Measurements from ENCODE around the gene DCC.

Gene DCC

DNA sequence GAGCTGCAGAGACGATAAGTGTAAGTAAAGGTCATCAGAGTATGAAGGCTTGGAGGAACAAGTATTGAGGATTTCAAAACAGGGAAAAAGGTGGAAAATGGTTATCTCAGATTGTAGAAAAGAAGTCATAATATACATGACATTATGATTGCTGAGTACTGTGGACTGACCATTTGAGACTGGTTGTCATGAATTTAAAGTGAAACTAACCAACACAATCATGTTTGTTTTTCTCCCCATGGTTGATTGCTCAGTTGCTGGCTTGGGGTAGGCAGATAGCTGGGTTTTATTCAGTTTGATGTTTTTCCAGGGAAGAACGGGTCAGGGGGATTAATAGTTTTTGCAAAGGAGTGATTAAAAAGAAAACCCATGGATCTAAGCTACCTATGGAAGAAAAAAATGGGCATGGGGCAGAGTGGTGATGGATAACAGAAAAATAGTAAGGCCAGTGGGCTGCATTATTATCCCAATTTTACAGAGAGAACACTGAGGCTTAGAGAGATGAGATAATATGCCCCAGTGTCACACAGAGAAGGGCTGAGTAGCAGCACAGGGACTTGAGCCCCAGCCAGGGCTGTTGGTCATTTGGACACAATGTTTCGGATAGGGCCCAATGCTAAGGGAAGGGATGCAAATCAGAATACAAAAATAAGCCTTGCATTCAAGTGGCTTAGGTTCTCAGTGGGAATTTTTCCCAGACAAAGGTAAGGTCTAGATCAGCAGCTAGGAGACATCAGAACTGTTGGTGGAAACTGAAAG, 885.7 kb downstream of the DCC start:
- Histone ChIP-seq H3K27ac (ENCODE audit: low read depth, low read length) (no peak overlapping the region), H3K4me3 (ENCODE audit: low read depth, low read length) (no peak overlapping the region), H3K27me3 (ENCODE audit: insufficient read depth, low read length) (no peaks in the 10 kb centered on the region), H3K79me2 (ENCODE audit: control insufficient read depth, insufficient read depth, low read length, unreplicated experiment) (no peaks in the 10 kb centered on the region), H2AFZ (ENCODE audit: low read length, unreplicated experiment) (no peak overlapping the region), H3K36me3 (ENCODE audit: insufficient read depth, low read length) (no peaks in the 10 kb centered on the region), H3K4me1 (ENCODE audit: control insufficient read depth, insufficient read depth, low read length, unreplicated experiment) (no peaks in the 10 kb centered on the region)

DNA sequence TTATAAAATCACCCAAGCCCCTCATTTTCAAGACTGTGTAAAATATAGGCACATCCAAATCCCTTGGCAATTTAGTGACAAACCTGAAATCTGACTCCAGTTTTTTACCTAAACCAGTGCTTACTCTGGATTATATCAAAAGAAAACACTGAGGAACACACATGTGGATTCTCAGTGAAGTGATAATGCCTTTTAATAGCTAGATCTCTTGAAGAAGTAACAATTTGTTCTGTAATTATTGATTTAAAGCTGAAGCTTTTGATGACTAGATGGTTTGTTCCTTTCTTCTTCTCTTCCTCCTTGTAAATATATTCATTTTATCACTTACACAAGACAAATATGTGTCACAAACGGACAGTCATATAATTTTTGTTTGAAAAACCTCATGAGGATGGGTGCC, 894.6 kb downstream of the DCC start:
- Histone ChIP-seq H3K4me3 (ENCODE audit: low read depth, low read length) (no peak overlapping the region), H3K27ac (ENCODE audit: low read depth, low read length) (no peak overlapping the region), H2AFZ (ENCODE audit: low read length, unreplicated experiment) (no peak overlapping the region), H3K36me3 (ENCODE audit: insufficient read depth, low read length) (no peaks in the 10 kb centered on the region), H3K79me2 (ENCODE audit: control insufficient read depth, insufficient read depth, low read length, unreplicated experiment) (no peaks in the 10 kb centered on the region), H3K4me1 (ENCODE audit: control insufficient read depth, insufficient read depth, low read length, unreplicated experiment) (no peaks in the 10 kb centered on the region), H3K27me3 (ENCODE audit: insufficient read depth, low read length) (no peaks in the 10 kb centered on the region)

DNA sequence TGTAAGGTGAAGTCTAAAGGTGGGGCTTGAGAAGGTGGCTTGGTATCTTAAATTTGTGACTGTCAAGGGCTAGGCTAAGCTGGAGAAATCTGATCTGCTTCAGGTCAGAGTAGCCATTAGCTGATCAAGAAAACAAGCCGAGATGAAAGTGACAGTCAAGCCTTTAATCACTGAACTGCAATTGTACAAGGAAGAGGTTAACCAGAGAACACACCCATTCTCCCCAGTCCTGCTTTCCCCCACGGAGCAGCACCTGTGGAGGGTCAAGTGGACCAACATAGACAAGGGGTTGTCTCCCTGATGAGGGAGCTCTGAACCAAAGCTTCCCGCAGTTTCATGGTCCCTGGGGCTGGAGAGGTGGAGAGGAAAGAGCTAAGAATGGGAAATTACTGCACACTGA, 901.2 kb downstream of the DCC start:
- Histone ChIP-seq H3K79me2 (ENCODE audit: control insufficient read depth, insufficient read depth, low read length, unreplicated experiment) (no peaks in the 10 kb centered on the region), H3K36me3 (ENCODE audit: insufficient read depth, low read length) (no peaks in the 10 kb centered on the region), H3K27ac (ENCODE audit: low read depth, low read length) (no peak overlapping the region), H2AFZ (ENCODE audit: low read length, unreplicated experiment) (no peak overlapping the region), H3K4me3 (ENCODE audit: low read depth, low read length) (no peak overlapping the region), H3K27me3 (ENCODE audit: insufficient read depth, low read length) (no peaks in the 10 kb centered on the region), H3K4me1 (ENCODE audit: control insufficient read depth, insufficient read depth, low read length, unreplicated experiment) (no peaks in the 10 kb centered on the region)

DNA sequence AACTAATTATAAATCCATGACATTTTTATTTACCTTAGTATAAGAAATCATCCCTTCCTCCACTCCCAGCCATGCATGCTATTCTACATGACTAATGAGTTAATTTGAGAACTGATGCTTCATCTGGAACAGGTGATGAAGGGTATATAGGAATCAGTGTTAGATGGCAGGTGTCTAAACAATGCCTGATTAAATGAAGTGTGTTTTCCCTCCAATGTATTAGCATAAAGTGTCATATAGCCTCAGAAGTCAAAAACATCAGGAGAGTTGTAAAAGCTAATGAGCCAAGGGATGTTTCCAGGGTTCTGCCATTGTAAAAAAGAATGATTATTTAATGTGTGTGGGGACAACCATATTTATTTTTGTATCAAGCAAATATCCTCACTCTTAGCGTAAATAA, 913.8 kb downstream of the DCC start:
- no peaks in the 10 kb centered on the region for H3K36me3 ChIP-seq (ENCODE audit: insufficient read depth, low read length)
- H3K27me3 ChIP-seq (ENCODE audit: insufficient read depth, low read length): no peaks in the 10 kb centered on the region
- no peak overlapping the region for H3K4me3 ChIP-seq (ENCODE audit: low read depth, low read length)
- H3K4me1 ChIP-seq (ENCODE audit: control insufficient read depth, insufficient read depth, low read length, unreplicated experiment): no peaks in the 10 kb centered on the region
- no peak overlapping the region for H2AFZ ChIP-seq (ENCODE audit: low read length, unreplicated experiment)
- no peak overlapping the region for H3K27ac ChIP-seq (ENCODE audit: low read depth, low read length)
- H3K79me2 ChIP-seq (ENCODE audit: control insufficient read depth, insufficient read depth, low read length, unreplicated experiment): no peaks in the 10 kb centered on the region

DNA sequence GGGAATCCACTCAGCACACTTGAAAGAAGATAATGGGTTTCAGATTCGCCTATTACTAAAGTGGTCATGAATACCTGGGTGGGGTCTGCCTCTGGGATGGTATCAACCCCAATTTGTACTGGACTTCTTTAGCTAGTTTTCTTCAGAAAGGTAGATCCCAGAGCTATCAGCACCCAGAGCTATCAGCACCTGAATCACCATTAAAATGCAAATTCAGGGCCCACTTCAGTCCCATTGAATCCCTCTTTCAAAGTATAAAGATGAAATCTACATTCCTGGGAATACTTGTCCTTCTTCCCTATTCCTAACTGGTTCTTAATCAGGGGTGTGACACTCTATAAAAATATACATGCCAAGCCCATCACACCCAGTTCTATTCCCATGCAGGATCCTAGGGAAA, 914.3 kb downstream of the DCC start:
- H3K36me3 ChIP-seq (ENCODE audit: insufficient read depth, low read length): no peaks in the 10 kb centered on the region
- H3K4me3 ChIP-seq (ENCODE audit: low read depth, low read length): no peak overlapping the region
- no peaks in the 10 kb centered on the region for H3K27me3 ChIP-seq (ENCODE audit: insufficient read depth, low read length)
- no peaks in the 10 kb centered on the region for H3K4me1 ChIP-seq (ENCODE audit: control insufficient read depth, insufficient read depth, low read length, unreplicated experiment)
- H3K79me2 ChIP-seq (ENCODE audit: control insufficient read depth, insufficient read depth, low read length, unreplicated experiment): no peaks in the 10 kb centered on the region
- H2AFZ ChIP-seq (ENCODE audit: low read length, unreplicated experiment): no peak overlapping the region
- no peak overlapping the region for H3K27ac ChIP-seq (ENCODE audit: low read depth, low read length)

DNA sequence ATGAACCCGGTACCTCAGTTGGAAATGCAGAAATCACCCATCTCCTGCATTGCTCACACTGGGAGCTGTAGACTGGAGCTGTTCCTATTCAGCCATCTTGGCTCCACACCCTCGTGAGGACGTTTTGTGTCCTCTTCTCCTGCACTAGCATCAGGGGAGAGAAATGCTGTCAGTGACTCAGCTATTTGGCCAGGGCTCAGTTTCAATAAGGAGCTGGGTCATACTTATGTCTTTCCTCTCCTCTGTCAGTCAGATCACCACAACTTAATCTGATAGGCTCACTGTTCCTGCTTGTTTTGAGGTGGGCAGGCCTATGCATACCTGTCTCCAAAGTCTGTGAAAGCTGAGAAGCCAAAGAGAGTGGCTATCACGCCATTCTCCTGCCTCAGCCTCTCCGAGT, 921.2 kb downstream of the DCC start:
- H3K27me3 ChIP-seq (ENCODE audit: insufficient read depth, low read length): no peaks in the 10 kb centered on the region
- no peak overlapping the region for H3K4me3 ChIP-seq (ENCODE audit: low read depth, low read length)
- no peaks in the 10 kb centered on the region for H3K36me3 ChIP-seq (ENCODE audit: insufficient read depth, low read length)
- no peaks in the 10 kb centered on the region for H3K79me2 ChIP-seq (ENCODE audit: control insufficient read depth, insufficient read depth, low read length, unreplicated experiment)
- H3K4me1 ChIP-seq (ENCODE audit: control insufficient read depth, insufficient read depth, low read length, unreplicated experiment): no peaks in the 10 kb centered on the region
- no peak overlapping the region for H2AFZ ChIP-seq (ENCODE audit: low read length, unreplicated experiment)
- no peak overlapping the region for H3K27ac ChIP-seq (ENCODE audit: low read depth, low read length)

DNA sequence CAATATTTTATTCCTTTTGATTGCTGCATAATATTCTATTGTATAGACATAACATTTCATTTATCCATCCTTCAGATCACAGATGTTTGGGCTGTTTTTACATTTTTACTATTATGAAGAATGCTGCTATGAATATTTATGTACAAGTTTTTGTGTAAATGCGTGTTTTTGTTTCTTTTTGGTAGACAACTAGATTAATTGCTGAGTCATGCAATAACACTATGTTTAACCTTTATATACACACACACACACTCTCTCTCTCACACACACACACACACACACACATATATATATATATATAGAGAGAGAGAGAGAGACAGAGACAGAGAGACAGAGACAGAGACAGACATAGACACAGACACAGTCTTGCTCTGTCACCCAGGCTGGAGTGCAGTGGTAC, 926.9 kb downstream of the DCC start:
- H3K4me3 ChIP-seq (ENCODE audit: low read depth, low read length): no peak overlapping the region
- H3K27ac ChIP-seq (ENCODE audit: low read depth, low read length): no peak overlapping the region
- H3K79me2 ChIP-seq (ENCODE audit: control insufficient read depth, insufficient read depth, low read length, unreplicated experiment): no peaks in the 10 kb centered on the region
- no peak overlapping the region for H2AFZ ChIP-seq (ENCODE audit: low read length, unreplicated experiment)
- no peaks in the 10 kb centered on the region for H3K36me3 ChIP-seq (ENCODE audit: insufficient read depth, low read length)
- H3K4me1 ChIP-seq (ENCODE audit: control insufficient read depth, insufficient read depth, low read length, unreplicated experiment): no peaks in the 10 kb centered on the region
- no peaks in the 10 kb centered on the region for H3K27me3 ChIP-seq (ENCODE audit: insufficient read depth, low read length)

DNA sequence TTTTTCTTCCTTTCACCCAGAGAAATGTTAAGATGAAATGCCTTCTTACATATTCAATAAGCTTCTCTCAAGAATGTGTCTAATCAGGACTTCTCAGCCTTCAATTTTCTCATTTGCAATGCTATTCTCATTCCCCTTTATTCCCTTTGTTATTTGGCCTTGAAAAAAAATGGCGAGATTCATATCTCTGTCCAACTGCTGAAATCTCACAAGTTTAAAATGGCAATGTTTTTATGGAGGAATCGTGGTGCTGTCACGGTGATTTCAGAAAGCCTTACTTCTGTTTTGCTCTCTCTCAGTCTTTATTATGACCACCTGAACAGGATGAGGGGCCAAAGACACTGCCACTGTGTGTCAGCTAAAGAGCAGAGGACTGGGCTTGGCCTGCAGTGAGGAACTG, 928.5 kb downstream of the DCC start:
- Histone ChIP-seq H3K4me1 (ENCODE audit: control insufficient read depth, insufficient read depth, low read length, unreplicated experiment) (no peaks in the 10 kb centered on the region), H3K4me3 (ENCODE audit: low read depth, low read length) (no peak overlapping the region), H3K27me3 (ENCODE audit: insufficient read depth, low read length) (no peaks in the 10 kb centered on the region), H2AFZ (ENCODE audit: low read length, unreplicated experiment) (no peak overlapping the region), H3K79me2 (ENCODE audit: control insufficient read depth, insufficient read depth, low read length, unreplicated experiment) (no peaks in the 10 kb centered on the region), H3K36me3 (ENCODE audit: insufficient read depth, low read length) (no peaks in the 10 kb centered on the region), H3K27ac (ENCODE audit: low read depth, low read length) (no peak overlapping the region)

DNA sequence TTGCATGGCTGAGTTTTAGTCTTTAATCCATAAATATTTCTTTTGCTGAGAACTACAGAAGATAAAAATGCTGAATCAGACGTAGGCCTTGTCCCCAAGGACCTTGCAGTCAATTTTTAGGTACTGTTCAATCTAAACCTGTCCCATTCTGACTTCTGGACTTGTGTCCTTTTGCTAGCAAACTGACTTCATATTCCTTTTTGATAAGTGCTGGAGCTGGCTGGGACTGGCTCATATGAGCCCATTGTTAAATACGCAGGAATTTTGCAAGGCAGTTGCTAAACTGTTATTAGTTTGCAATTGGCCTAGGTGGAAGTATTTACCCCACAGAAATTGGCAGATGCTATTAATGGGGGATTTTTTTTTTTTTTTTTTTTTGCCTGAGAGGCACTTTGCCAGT, 941.4 kb downstream of the DCC start:
- no peak overlapping the region for H2AFZ ChIP-seq (ENCODE audit: low read length, unreplicated experiment)
- H3K27ac ChIP-seq (ENCODE audit: low read depth, low read length): no peak overlapping the region

DNA sequence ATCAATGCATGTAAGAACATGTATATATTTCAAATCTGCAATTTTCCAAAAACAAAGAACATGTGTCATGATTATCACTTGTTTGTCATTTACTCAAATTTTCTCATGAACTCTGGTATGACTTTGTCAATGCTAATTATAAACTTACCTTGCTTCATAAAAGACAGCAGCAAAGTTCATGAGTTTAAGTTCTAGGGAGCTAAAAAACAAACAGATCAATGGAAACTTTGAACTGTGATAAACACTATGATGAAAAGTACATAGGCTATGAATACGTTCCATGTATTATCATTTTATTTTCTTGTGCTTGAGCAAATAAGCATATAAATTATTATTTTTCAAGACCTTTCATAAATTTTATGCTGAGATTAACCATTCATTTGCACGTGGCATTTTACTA, 943.7 kb downstream of the DCC start:
- no peak overlapping the region for H3K4me3 ChIP-seq (ENCODE audit: low read depth, low read length)
- no peaks in the 10 kb centered on the region for H3K27me3 ChIP-seq (ENCODE audit: insufficient read depth, low read length)
- H3K79me2 ChIP-seq (ENCODE audit: control insufficient read depth, insufficient read depth, low read length, unreplicated experiment): no peaks in the 10 kb centered on the region
- H3K4me1 ChIP-seq (ENCODE audit: control insufficient read depth, insufficient read depth, low read length, unreplicated experiment): no peaks in the 10 kb centered on the region
- H3K36me3 ChIP-seq (ENCODE audit: insufficient read depth, low read length): no peaks in the 10 kb centered on the region
- no peak overlapping the region for H2AFZ ChIP-seq (ENCODE audit: low read length, unreplicated experiment)
- H3K27ac ChIP-seq (ENCODE audit: low read depth, low read length): no peak overlapping the region

More for the DNA sequence above, 941.4 kb downstream of the DCC start:
- Histone ChIP-seq H3K4me1 (ENCODE audit: control insufficient read depth, insufficient read depth, low read length, unreplicated experiment) (no peaks in the 10 kb centered on the region), H3K4me3 (ENCODE audit: low read depth, low read length) (no peak overlapping the region), H3K27me3 (ENCODE audit: insufficient read depth, low read length) (no peaks in the 10 kb centered on the region), H3K36me3 (ENCODE audit: insufficient read depth, low read length) (no peaks in the 10 kb centered on the region), H3K79me2 (ENCODE audit: control insufficient read depth, insufficient read depth, low read length, unreplicated experiment) (no peaks in the 10 kb centered on the region)

DNA sequence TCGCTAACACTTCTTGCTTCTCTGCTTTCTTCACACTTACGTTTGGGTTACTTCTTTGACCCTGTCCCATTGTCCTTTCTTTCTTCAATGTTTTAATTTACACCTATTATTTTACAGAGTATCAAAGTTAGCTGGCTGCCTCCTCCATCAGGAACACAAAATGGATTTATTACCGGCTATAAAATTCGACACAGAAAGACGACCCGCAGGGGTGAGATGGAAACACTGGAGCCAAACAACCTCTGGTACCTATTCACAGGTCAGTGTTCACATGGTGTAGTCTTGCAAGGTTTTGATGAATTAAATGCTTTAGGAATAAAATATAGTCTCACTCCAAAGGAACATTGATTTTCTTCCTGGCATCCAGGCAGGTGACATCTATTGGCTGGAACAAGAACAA, 965.5 kb downstream of the DCC start:
- Histone ChIP-seq H3K27me3 (ENCODE audit: insufficient read depth, low read length) (no peaks in the 10 kb centered on the region), H3K36me3 (ENCODE audit: insufficient read depth, low read length) (no peaks in the 10 kb centered on the region), H2AFZ (ENCODE audit: low read length, unreplicated experiment) (no peak overlapping the region), H3K4me3 (ENCODE audit: low read depth, low read length) (no peak overlapping the region), H3K4me1 (ENCODE audit: control insufficient read depth, insufficient read depth, low read length, unreplicated experiment) (no peaks in the 10 kb centered on the region), H3K27ac (ENCODE audit: low read depth, low read length) (no peak overlapping the region), H3K79me2 (ENCODE audit: control insufficient read depth, insufficient read depth, low read length, unreplicated experiment) (no peaks in the 10 kb centered on the region)

Data from ACC112 (cell line).